KMS-11 (cell line): Measurements from ENCODE around the gene PCP2.

Source experiments
- H2AFZ ChIP-seq: fragments of 200-600 bp; sonication (generic); 2 replicates; pipeline ENCODE4 v1.6.1; 2016; ENCODE audit warnings: antibody characterized with exemption, mixed run types, low read depth
- H3K27ac ChIP-seq: fragments of 200-600 bp; sonication (generic); 2 replicates; pipeline ENCODE4 v1.6.1; 2016; ENCODE audit warnings: mild to moderate bottlenecking, mixed run types
- H3K27me3 ChIP-seq: fragments of 200-600 bp; sonication (generic); 2 replicates; pipeline ENCODE4 v1.6.1; 2017; ENCODE audit warnings: mild to moderate bottlenecking, low read depth, mixed run types, moderate library complexity; ENCODE audit not compliant: insufficient read depth
- H3K36me3 ChIP-seq: fragments of 200-600 bp; sonication (generic); 2 replicates; pipeline ENCODE4 v1.6.1; 2017; ENCODE audit warnings: mild to moderate bottlenecking, mixed run types; ENCODE audit not compliant: insufficient read depth
- H3K4me1 ChIP-seq: fragments of 200-600 bp; sonication (generic); 2 replicates; pipeline ENCODE4 v1.6.1; 2016; ENCODE audit warnings: mild to moderate bottlenecking, low read depth, mixed run types; ENCODE audit not compliant: poor library complexity, severe bottlenecking
- H3K4me2 ChIP-seq: fragments of 200-600 bp; sonication (generic); 2 replicates; pipeline ENCODE4 v1.7.0; 2016; ENCODE audit warnings: mild to moderate bottlenecking, mixed run types
- H3K4me3 ChIP-seq: fragments of 200-600 bp; sonication (generic); IDR thresholded peaks from 2 replicates; pipeline ENCODE4 v1.6.1; 2017; ENCODE audit warnings: low read depth, low read length, mixed read lengths; ENCODE audit not compliant: insufficient read depth
- H3K79me2 ChIP-seq: fragments of 200-600 bp; sonication (generic); 2 replicates; pipeline ENCODE4 v1.6.1; 2016; ENCODE audit warnings: low read depth, mixed run types; ENCODE audit not compliant: insufficient read depth
- H3K9ac ChIP-seq: fragments of 200-600 bp; sonication (generic); 2 replicates; pipeline ENCODE4 v1.6.1; 2016; ENCODE audit warnings: mild to moderate bottlenecking, mixed run types
- H4K20me1 ChIP-seq: fragments of 200-600 bp; sonication (generic); 2 replicates; pipeline ENCODE4 v1.6.1; 2016; ENCODE audit warnings: mild to moderate bottlenecking, mixed run types; ENCODE audit not compliant: insufficient read depth
- CTCF ChIP-seq: fragments of 200-600 bp; sonication (generic); conservative IDR thresholded peaks from 2 replicates; pipeline ENCODE4 v1.6.1; 2017; ENCODE audit warnings: low read depth, mild to moderate bottlenecking, antibody characterized with exemption, low read length, moderate library complexity, mixed read lengths

PCP2 gene

GRCh38 chr19:7619671-7620441 lies 13.7 kb downstream of the PCP2 start:
- Histone ChIP-seq H3K27me3 (no peaks in the 10 kb centered on the region), H3K4me2 (no peak overlapping the region), H4K20me1 (no peaks in the 10 kb centered on the region), H3K4me3 (no peak overlapping the region), H3K4me1 (no peaks in the 10 kb centered on the region), H2AFZ (no peak overlapping the region), H3K79me2 (no peaks in the 10 kb centered on the region), H3K27ac (no peak overlapping the region), H3K36me3 (no peaks in the 10 kb centered on the region), H3K9ac (no peak overlapping the region)
- TF ChIP-seq CTCF: no peak

- Histone ChIP-seq H3K27ac (no peak overlapping the region), H2AFZ (no peak overlapping the region), H3K27me3 (no peaks in the 10 kb centered on the region), H3K9ac (no peak overlapping the region), H3K4me1 (no peaks in the 10 kb centered on the region), H3K4me2 (no peak overlapping the region), H3K79me2 (no peaks in the 10 kb centered on the region), H3K36me3 (no peaks in the 10 kb centered on the region), H4K20me1 (no peaks in the 10 kb centered on the region), H3K4me3 (no peak overlapping the region)
- no peak for TF ChIP-seq CTCF
Measured at GRCh38 chr19:7618771-7619510, 14.6 kb downstream of the PCP2 start.

- no peak overlapping the region for H3K4me2 ChIP-seq
- no peak for TF ChIP-seq CTCF
Measured at GRCh38 chr19:7618348-7618747, 15.2 kb downstream of the PCP2 start.

GRCh38 chr19:7617735-7618134 lies 15.8 kb downstream of the PCP2 start:
- H3K27ac ChIP-seq: no peak overlapping the region
- no peak for TF ChIP-seq CTCF
- H3K4me2 ChIP-seq: no peak overlapping the region
- no peaks in the 10 kb centered on the region for H3K79me2 ChIP-seq
- no peaks in the 10 kb centered on the region for H3K4me1 ChIP-seq
- H4K20me1 ChIP-seq: no peaks in the 10 kb centered on the region
- no peak overlapping the region for H2AFZ ChIP-seq
- no peak overlapping the region for H3K9ac ChIP-seq
- no peaks in the 10 kb centered on the region for H3K36me3 ChIP-seq
- H3K27me3 ChIP-seq: no peaks in the 10 kb centered on the region
- H3K4me3 ChIP-seq: no peak overlapping the region

More at GRCh38 chr19:7618348-7618747, 15.2 kb downstream of the PCP2 start:
- no peaks in the 10 kb centered on the region for H3K4me1 ChIP-seq
- H2AFZ ChIP-seq: no peak overlapping the region
- H3K79me2 ChIP-seq: no peaks in the 10 kb centered on the region
- no peak overlapping the region for H3K27ac ChIP-seq
- H3K4me3 ChIP-seq: no peak overlapping the region
- no peaks in the 10 kb centered on the region for H4K20me1 ChIP-seq
- no peaks in the 10 kb centered on the region for H3K27me3 ChIP-seq
- H3K36me3 ChIP-seq: no peaks in the 10 kb centered on the region
- H3K9ac ChIP-seq: no peak overlapping the region
